Brain microvascular endothelial cell (primary cell): ENCODE data around the gene AVPR2.
A peak's percentile ranks its signal among the peaks of the same experiment; 100 is the strongest.

ENCODE experiments used
- DNase-seq: peaks from one replicate; pipeline ENCODE4 v3.0.0-alpha.2; 2020
- H3K27ac ChIP-seq: fragments of 250-450 bp; sonication (Bioruptor Pico); 2 replicates; pipeline ENCODE4 v1.5.1; 2020; ENCODE audit warnings: mild to moderate bottlenecking, moderate library complexity
- H3K27me3 ChIP-seq: fragments of 250-450 bp; sonication (Bioruptor Pico); replicated peaks from 2 replicates; pipeline ENCODE4 v1.5.1; 2020; ENCODE audit warnings: mild to moderate bottlenecking
- H3K36me3 ChIP-seq: fragments of 250-450 bp; sonication (Bioruptor Pico); replicated peaks from 2 replicates; pipeline ENCODE4 v1.5.1; 2020; ENCODE audit warnings: mild to moderate bottlenecking
- H3K4me3 ChIP-seq: 2 replicates; pipeline ENCODE4 v1.5.1; 2011; ENCODE audit warnings: low read depth, mild to moderate bottlenecking, control low read depth, low read length, moderate library complexity
- in situ Hi-C: cut with HindIII; loops from 2 replicates; pipeline ENCODE4 v1.10.0; 2017; ENCODE audit warnings: low sequenced_read_pairs, low pct_ligation_motif_present
- TF ChIP-seq, protein P1 (sequence below): IDR thresholded peaks from 2 replicates; pipeline ENCODE4 v1.5.1; 2011; ENCODE audit warnings: low read depth, mild to moderate bottlenecking, moderate library complexity, low read length, control low read depth, inconsistent platforms; ENCODE audit errors: missing control alignments

Gene AVPR2

GRCh38 chrX:153889123-153889522 lies 15.3 kb upstream of the AVPR2 start:
- TF ChIP-seq, protein P1, sequence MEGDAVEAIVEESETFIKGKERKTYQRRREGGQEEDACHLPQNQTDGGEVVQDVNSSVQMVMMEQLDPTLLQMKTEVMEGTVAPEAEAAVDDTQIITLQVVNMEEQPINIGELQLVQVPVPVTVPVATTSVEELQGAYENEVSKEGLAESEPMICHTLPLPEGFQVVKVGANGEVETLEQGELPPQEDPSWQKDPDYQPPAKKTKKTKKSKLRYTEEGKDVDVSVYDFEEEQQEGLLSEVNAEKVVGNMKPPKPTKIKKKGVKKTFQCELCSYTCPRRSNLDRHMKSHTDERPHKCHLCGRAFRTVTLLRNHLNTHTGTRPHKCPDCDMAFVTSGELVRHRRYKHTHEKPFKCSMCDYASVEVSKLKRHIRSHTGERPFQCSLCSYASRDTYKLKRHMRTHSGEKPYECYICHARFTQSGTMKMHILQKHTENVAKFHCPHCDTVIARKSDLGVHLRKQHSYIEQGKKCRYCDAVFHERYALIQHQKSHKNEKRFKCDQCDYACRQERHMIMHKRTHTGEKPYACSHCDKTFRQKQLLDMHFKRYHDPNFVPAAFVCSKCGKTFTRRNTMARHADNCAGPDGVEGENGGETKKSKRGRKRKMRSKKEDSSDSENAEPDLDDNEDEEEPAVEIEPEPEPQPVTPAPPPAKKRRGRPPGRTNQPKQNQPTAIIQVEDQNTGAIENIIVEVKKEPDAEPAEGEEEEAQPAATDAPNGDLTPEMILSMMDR = no peak
- in situ Hi-C loops = no loop called here
- Histone ChIP-seq H3K27me3 (peaks cover 12% of the 10 kb centered on the region), H3K27ac (no peak overlapping the region), H3K36me3 (no peaks in the 10 kb centered on the region), H3K4me3 (no peak overlapping the region)
- no peak for DNase-seq

DNA sequence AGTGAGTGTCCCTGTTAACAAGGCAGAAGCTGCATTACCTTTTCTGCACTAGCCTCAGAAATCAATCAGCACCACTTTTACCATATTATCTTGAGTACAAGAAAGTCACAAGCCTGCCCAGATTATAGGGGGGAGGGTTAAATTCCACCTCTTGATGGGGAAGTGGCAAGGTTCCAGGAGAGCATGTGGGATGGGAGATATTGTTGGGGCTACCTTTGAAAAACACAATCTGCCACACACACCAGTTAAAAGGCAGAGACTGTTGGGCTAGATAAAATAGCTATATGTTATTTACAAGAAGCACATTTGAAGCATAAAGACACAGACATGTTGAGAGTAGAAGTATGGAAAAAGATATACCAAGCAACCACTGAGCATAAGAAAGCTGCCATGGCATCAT lies 6.6 kb upstream of the AVPR2 start:
- DNase-seq = no peak
- Histone ChIP-seq H3K36me3 (no peaks in the 10 kb centered on the region), H3K27me3 (no peaks in the 10 kb centered on the region), H3K27ac (no peak overlapping the region), H3K4me3 (no peak overlapping the region)
- in situ Hi-C loops = no loop called here
- TF ChIP-seq, protein P1 = no peak

DNA sequence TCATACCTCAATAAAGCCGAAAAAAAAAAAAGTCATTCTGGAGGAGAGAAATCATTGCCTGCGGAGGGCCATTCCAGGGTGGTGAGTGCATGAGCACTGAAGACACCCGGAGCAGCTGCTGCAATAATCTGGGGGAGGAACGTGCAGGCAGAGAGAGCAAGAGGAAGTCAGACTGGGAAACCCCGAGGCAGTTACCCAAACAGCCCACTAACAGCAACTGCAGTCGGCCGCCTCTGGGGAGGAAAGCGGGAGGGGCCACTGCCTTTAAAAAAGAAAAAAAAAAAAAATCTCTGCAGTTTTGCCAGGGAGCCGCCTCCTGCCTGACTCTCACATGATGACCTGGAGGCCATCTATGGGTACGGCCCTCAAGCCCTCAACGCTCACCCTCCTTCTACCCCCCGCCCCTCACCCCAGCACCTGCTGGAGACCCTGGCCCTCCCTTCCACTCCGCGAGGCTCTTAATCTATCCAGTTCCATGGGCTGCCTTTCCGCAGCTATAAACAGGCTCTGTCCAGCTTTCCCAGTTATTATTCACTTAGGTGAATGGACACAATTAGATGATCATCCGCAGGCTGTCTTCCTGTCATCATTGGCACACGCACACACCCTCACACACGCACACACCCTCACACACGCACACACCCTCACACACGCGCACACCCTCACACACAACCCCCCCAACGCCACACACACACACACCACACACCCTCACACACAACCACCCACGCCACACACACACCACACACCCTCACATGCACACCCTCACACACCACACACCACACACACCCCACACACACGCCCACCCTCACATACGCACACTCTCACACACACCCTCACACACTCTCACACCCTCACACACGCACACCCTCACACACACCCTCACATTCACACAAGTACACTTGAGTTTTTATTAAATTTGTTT lies 3.4 kb upstream of the AVPR2 start:
- DNase-seq = peak; percentile 75
- TF ChIP-seq, protein P1 = no peak
- Histone ChIP-seq H3K27me3 (no peaks in the 10 kb centered on the region), H3K27ac (no peak overlapping the region), H3K36me3 (no peaks in the 10 kb centered on the region), H3K4me3 (no peak overlapping the region)
- in situ Hi-C loops = no loop called here

DNA sequence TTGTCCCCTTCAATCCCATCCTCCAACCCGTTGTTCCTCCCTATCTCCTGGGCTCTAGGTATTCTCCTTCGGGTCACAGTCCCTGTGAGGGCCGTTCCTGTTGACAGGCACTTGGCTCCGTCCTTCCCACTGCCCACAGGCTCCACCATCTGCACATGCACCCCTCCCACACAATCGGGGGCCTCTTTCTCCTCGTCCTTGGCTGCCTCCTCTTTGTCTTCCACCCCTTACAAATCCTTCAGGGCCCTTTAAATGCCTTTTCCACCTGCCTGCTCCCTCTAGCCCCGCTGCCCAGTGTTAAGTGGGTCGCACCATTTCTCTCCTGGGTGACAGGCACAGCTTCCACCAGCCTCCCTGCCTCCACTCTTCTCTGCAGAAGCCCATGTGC lies 2.7 kb upstream of the AVPR2 start:
- TF ChIP-seq, protein P1 = no peak
- H3K4me3 ChIP-seq = no peak overlapping the region
- H3K27me3 ChIP-seq = no peaks in the 10 kb centered on the region
- no peak for DNase-seq
- in situ Hi-C loops = no loop called here
- H3K36me3 ChIP-seq = no peaks in the 10 kb centered on the region
- H3K27ac ChIP-seq = no peak overlapping the region

GRCh38 chrX:153902385-153902784 lies 2.1 kb upstream of the AVPR2 start:
- in situ Hi-C loops = no loop called here
- H3K27ac ChIP-seq = no peak overlapping the region
- TF ChIP-seq, protein P1 = no peak
- no peaks in the 10 kb centered on the region for H3K27me3 ChIP-seq
- no peaks in the 10 kb centered on the region for H3K36me3 ChIP-seq
- no peak for DNase-seq
- H3K4me3 ChIP-seq = no peak overlapping the region
